Ishikawa (cell line): Measurements from ENCODE around the gene GCLM.

Experiments
- CEBPB ChIP-seq: IDR thresholded peaks from 2 replicates; pipeline ENCODE4 v1.6.1; 2012
- EP300 ChIP-seq: IDR thresholded peaks from 2 replicates; pipeline ENCODE4 v1.6.1; 2012; ENCODE audit warnings: borderline replicate concordance
- MAX ChIP-seq: IDR thresholded peaks from 2 replicates; pipeline ENCODE4 v1.6.1; 2012

GRCh38 chr1:93925206-93925605 is 16.0 kb upstream of the GCLM start:
- TF ChIP-seq MAX, result no peak
- no peak for TF ChIP-seq CEBPB
- TF ChIP-seq EP300, result no peak
